ENCODE results near the gene SFRP2.

DNA sequence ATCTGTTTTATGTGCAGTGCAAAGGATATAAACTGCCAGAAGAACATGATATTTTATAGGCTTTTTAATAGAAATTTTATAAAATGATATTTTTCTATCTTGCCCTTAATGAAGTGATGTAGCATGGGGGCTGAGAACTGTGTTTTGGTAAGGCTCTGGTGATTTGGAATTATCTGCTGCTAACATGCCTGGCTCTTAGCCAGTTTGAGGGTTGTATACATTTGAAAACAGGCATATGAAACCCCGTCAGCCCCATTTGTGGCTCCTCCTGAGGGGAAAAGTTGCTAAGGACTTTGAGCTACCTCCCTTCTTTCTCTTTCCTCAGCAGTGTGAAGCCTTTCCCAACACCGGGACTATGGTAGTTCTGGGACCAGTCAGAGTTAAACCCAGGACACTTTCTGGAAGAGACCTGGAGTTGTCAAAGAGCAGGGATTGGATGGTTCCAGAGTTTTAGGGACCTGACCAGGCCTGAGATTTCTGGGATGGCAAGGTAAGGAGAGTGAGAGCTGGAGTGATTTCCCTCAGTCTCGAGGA is 4.7 kb downstream of the SFRP2 start:
- TF ChIP-seq, protein P1, sequence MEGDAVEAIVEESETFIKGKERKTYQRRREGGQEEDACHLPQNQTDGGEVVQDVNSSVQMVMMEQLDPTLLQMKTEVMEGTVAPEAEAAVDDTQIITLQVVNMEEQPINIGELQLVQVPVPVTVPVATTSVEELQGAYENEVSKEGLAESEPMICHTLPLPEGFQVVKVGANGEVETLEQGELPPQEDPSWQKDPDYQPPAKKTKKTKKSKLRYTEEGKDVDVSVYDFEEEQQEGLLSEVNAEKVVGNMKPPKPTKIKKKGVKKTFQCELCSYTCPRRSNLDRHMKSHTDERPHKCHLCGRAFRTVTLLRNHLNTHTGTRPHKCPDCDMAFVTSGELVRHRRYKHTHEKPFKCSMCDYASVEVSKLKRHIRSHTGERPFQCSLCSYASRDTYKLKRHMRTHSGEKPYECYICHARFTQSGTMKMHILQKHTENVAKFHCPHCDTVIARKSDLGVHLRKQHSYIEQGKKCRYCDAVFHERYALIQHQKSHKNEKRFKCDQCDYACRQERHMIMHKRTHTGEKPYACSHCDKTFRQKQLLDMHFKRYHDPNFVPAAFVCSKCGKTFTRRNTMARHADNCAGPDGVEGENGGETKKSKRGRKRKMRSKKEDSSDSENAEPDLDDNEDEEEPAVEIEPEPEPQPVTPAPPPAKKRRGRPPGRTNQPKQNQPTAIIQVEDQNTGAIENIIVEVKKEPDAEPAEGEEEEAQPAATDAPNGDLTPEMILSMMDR (IDR thresholded peaks at IDR 0.05), result no peak
- no peak for TF ChIP-seq POLR2A (IDR thresholded peaks at IDR 0.05)
